HCT116 (cell line): Measurements from ENCODE around the gene TYRO3.

ENCODE experiments used
- CEBPB ChIP-seq: IDR thresholded peaks from 2 replicates; pipeline ENCODE4 v1.6.1; 2012; ENCODE audit warnings: low read depth
- CTCF ChIP-seq, 3 experiments: fragments of 200-600 bp in 1 of 3; sonication (generic) in 1 of 3; IDR thresholded peaks in 2 of 3; conservative IDR thresholded peaks in 1 of 3; 2 replicates each; pipeline ENCODE4 v1.5.1; 2012 to 2017; ENCODE audit warnings: low read depth in 2 of 3, low read length in 2 of 3, antibody characterized with exemption in 1 of 3, borderline replicate concordance in 1 of 3, control low read depth in 1 of 3, mild to moderate bottlenecking in 1 of 3, mixed read lengths in 1 of 3, mixed run types in 1 of 3, moderate library complexity in 1 of 3; ENCODE audit not compliant: insufficient read depth in 1 of 3
- EZH2 ChIP-seq: fragments of 200-600 bp; sonication (generic); IDR thresholded peaks from 2 replicates; pipeline ENCODE4 v1.6.1; 2017; ENCODE audit warnings: antibody characterized with exemption, mixed run types
- EZH2phosphoT487 ChIP-seq: fragments of 200-600 bp; IDR thresholded peaks from 2 replicates; pipeline ENCODE4 v1.6.1; 2018; ENCODE audit warnings: antibody characterized with exemption, borderline replicate concordance
- JUND ChIP-seq: IDR thresholded peaks from 2 replicates; pipeline ENCODE4 v1.6.1; 2012
- POLR2A ChIP-seq: IDR thresholded peaks from 2 replicates; pipeline ENCODE4 v1.7.0; 2011; ENCODE audit warnings: borderline replicate concordance; ENCODE audit not compliant: insufficient read depth, insufficient read length; ENCODE audit errors: extremely low read depth
- RAD21 ChIP-seq: IDR thresholded peaks from 2 replicates; pipeline ENCODE4 v1.6.1; 2012; ENCODE audit warnings: low read depth, mild to moderate bottlenecking
- SIN3A ChIP-seq: IDR thresholded peaks from 2 replicates; pipeline ENCODE4 v1.6.1; 2012; ENCODE audit warnings: low read depth
- SRF ChIP-seq: IDR thresholded peaks from 2 replicates; pipeline ENCODE4 v1.6.1; 2012; ENCODE audit warnings: low read depth
- ZFX ChIP-seq: fragments of 450-650 bp; IDR thresholded peaks from 2 replicates; pipeline ENCODE4 v1.6.1; 2017
- ZNF274 ChIP-seq: fragments of 200-500 bp; sonication (Bioruptor generic); IDR thresholded peaks from 2 replicates; pipeline ENCODE4 v1.6.1; 2014; ENCODE audit warnings: mild to moderate bottlenecking, low read depth, low read length, inconsistent platforms

- TF ChIP-seq EZH2phosphoT487 (no peak), CEBPB (no peak), RAD21 (no peak), EZH2 (no peak), CTCF (IDR thresholded peaks at IDR 0.05 in 2 of 3, conservative IDR thresholded peaks at IDR 0.05 in 1 of 3; ENCODE audit: borderline replicate concordance in 1 of 3, insufficient read depth in 1 of 3, low read depth in 2 of 3, low read length in 2 of 3) (no peak), POLR2A (no peak), SIN3A (no peak), JUND (no peak), ZNF274 (no peak), ZFX (no peak), SRF (no peak)
These were observed 1.5 kb downstream of the TYRO3 start for GRCh38 chr15:41560572-41560874.
